Stimulated activated CD4-positive, alpha-beta T cell treated with anti-CD3 and anti-CD28 coated beads, Interleukin-15, amount 100 ng/mL, for 1 hour (primary cell): ENCODE results near the gene CHCHD6.
"Not testable (repeated sequence)": the region's sequence is repeated elsewhere in the genome, so short reads cannot be mapped to it uniquely, and the experiment has no call there.

ENCODE experiments used
- DNase-seq, 2 donors: peaks; one replicate each; pipeline ENCODE4 v3.0.0-alpha.2; 2020; ENCODE audit warnings: low read depth in 1 of 2, low spot score in 1 of 2

CHCHD6 gene

GRCh38 chr3:126765187-126766069 lies 61.4 kb downstream of the CHCHD6 start:
- no peak for DNase-seq

GRCh38 chr3:126766653-126767052 lies 62.6 kb downstream of the CHCHD6 start:
- DNase-seq, result no peak

- DNase-seq, result no peak
These were observed 64.9 kb downstream of the CHCHD6 start for GRCh38 chr3:126768903-126769302.

GRCh38 chr3:126770096-126770495 lies 66.1 kb downstream of the CHCHD6 start:
- DNase-seq, result no peak

GRCh38 chr3:126773167-126773566 lies 69.1 kb downstream of the CHCHD6 start:
- no peak for DNase-seq

- no peak for DNase-seq
These were observed 69.7 kb downstream of the CHCHD6 start for GRCh38 chr3:126773783-126774182.

- no peak for DNase-seq
These were observed 73.3 kb downstream of the CHCHD6 start for GRCh38 chr3:126777366-126777765.

- DNase-seq, result no peak
These were observed 76.6 kb downstream of the CHCHD6 start for GRCh38 chr3:126780666-126781065.

- no peak for DNase-seq
These were observed 77.4 kb downstream of the CHCHD6 start for GRCh38 chr3:126781406-126781805.

GRCh38 chr3:126781889-126782491 lies 78.0 kb downstream of the CHCHD6 start:
- DNase-seq, result no peak

- no peak for DNase-seq
These were observed 78.5 kb downstream of the CHCHD6 start for GRCh38 chr3:126782536-126782935.

GRCh38 chr3:126784254-126784653 lies 80.2 kb downstream of the CHCHD6 start:
- DNase-seq, result no peak

GRCh38 chr3:126791320-126791719 lies 87.3 kb downstream of the CHCHD6 start:
- not testable (repeated sequence) for DNase-seq

GRCh38 chr3:126792998-126793397 lies 89.0 kb downstream of the CHCHD6 start:
- DNase-seq, result no peak

GRCh38 chr3:126797563-126797962 lies 93.5 kb downstream of the CHCHD6 start:
- no peak for DNase-seq

GRCh38 chr3:126798521-126798920 lies 94.5 kb downstream of the CHCHD6 start:
- DNase-seq, result no peak

GRCh38 chr3:126799099-126799498 lies 95.1 kb downstream of the CHCHD6 start:
- no peak for DNase-seq

GRCh38 chr3:126801312-126801711 lies 97.3 kb downstream of the CHCHD6 start:
- not testable (repeated sequence) for DNase-seq

GRCh38 chr3:126807795-126808194 lies 103.8 kb downstream of the CHCHD6 start:
- no peak for DNase-seq

GRCh38 chr3:126811530-126811929 lies 107.5 kb downstream of the CHCHD6 start:
- no peak for DNase-seq

GRCh38 chr3:126816298-126816697 lies 112.3 kb downstream of the CHCHD6 start:
- DNase-seq, result no peak

- no peak for DNase-seq
These were observed 113.1 kb downstream of the CHCHD6 start for GRCh38 chr3:126816986-126817777.
